Mesothelial cell of epicardium (in vitro differentiated cells): ENCODE data around the gene SYNE4. TPM values are rescaled to one million over a fixed set of nuclear protein-coding genes. Genes with fewer than 3 reads are reported as not detected.

ENCODE experiments used
- DNase-seq, 2 experiments: peaks; one replicate each; pipeline ENCODE4 v3.0.0; 2021; ENCODE audit warnings: low spot score in 2 of 2; ENCODE audit not compliant: unreplicated experiment in 2 of 2
- H3K27ac Mint-ChIP-seq: 2 replicates; pipeline ENCODE4 v1.8.0; 2021; ENCODE audit warnings: mixed read lengths
- H3K27me3 Mint-ChIP-seq: 2 replicates; pipeline ENCODE4 v1.8.0; 2021; ENCODE audit warnings: low read depth, mixed read lengths
- H3K36me3 Mint-ChIP-seq: 2 replicates; pipeline ENCODE4 v1.8.0; 2021; ENCODE audit warnings: mixed read lengths
- H3K4me1 Mint-ChIP-seq: 2 replicates; pipeline ENCODE4 v1.8.0; 2021; ENCODE audit warnings: mixed read lengths
- H3K4me3 Mint-ChIP-seq: 2 replicates; pipeline ENCODE4 v1.8.0; 2021; ENCODE audit warnings: mild to moderate bottlenecking, moderate library complexity, mixed read lengths
- H3K9me3 Mint-ChIP-seq: 2 replicates; pipeline ENCODE4 v1.8.0; 2021; ENCODE audit warnings: mixed read lengths
- total RNA-seq: library from RNA; stranded (reverse); gene quantifications from 3 replicates; pipeline ENCODE4 v1.2.1, GENCODE V29; 2021
- TF ChIP-seq, protein P1 (sequence below): fragments of 200-600 bp; sonication (generic); IDR thresholded peaks from one replicate; pipeline ENCODE4 v1.5.0; 2021; ENCODE audit warnings: antibody characterized with exemption; ENCODE audit not compliant: unreplicated experiment

SYNE4 gene
- total RNA-seq, 1 donor from 2014 or later, result 17.0 TPM

DNA sequence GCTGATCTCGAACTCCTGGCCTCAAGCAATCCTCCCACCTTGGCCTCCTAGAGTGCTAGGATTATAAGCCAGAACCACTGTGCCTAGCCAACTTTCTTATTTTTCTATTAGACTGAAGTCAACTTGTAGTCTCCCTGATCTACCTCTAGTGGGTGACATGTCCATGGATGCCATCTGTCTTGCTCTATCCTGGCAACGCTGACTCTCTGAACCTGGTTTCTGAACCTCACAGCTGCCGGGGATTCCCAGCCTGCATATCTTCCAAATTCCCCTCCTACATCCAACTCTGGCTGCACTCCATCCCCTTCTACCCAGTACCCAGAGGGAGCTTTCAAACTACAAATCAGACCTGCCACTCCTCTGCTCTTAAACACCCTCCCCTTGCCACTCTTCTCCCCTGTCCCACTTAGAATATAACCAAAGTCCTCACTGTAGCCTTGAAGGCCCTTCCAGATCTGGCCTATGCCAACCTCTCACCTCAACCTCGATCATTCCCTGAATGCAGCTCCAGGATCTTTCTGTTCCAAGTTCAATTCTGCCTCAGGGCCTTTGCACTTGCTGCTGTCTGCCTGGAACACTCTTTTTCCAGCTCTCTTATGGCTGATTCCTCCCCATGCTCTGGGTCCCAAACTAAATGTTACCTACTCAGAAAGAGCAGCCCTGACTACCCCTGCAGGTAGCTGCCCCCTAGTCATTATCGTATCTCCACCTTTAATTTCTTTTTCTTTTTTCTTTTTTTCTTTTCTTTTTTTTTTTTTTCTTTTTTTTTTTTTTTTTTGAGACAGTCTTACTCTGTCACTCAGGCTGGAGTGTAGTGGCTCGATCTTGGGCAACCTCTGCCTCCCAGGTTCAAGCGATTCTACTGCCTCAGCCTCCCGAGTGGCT, 21.9 kb upstream of the SYNE4 start:
- DNase-seq, result no peak
- no peaks in the 10 kb centered on the region for H3K27me3 Mint-ChIP-seq
- H3K4me3 Mint-ChIP-seq, result peak overlapping the region; percentile 15
- no peak overlapping the region for H3K27ac Mint-ChIP-seq
- H3K36me3 Mint-ChIP-seq, result peaks cover 29% of the 10 kb centered on the region
- no peaks in the 10 kb centered on the region for H3K9me3 Mint-ChIP-seq
- TF ChIP-seq, protein P1, sequence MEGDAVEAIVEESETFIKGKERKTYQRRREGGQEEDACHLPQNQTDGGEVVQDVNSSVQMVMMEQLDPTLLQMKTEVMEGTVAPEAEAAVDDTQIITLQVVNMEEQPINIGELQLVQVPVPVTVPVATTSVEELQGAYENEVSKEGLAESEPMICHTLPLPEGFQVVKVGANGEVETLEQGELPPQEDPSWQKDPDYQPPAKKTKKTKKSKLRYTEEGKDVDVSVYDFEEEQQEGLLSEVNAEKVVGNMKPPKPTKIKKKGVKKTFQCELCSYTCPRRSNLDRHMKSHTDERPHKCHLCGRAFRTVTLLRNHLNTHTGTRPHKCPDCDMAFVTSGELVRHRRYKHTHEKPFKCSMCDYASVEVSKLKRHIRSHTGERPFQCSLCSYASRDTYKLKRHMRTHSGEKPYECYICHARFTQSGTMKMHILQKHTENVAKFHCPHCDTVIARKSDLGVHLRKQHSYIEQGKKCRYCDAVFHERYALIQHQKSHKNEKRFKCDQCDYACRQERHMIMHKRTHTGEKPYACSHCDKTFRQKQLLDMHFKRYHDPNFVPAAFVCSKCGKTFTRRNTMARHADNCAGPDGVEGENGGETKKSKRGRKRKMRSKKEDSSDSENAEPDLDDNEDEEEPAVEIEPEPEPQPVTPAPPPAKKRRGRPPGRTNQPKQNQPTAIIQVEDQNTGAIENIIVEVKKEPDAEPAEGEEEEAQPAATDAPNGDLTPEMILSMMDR, result no peak
- H3K4me1 Mint-ChIP-seq, result peaks cover 18% of the 10 kb centered on the region

DNA sequence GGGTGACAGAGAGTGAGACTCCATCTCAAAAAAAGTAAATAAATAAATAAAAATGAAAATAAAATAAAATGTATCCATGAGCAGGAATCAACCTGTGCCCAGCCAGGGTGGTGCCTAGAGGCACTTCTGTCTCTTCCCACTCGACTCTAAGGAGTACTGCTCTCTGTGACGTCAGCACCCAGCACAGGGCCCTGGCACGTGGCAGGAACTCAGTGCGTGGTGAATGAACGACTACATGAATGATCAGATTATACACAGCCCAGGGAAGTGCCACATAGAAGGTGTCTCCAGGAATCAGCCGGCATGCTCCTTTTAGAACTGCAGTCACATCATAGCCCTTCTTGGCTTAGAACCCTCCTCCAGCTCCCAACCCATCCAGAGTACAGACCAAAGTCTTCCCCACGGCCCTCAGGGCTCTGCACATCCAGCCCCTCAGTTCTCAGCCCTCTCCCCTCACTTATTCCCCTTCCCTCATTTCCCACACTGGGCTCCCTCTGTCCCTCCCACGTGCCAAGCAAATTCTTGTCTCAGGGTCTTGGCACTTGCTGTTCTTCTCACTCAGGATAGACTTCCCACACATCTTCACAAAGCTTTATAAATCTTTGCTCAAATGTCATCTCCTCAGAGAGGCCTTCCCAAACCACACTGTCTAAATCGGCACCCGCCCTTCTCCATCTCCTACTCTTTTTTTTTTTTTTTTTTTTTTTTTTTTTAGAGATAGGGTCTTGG, 19.9 kb upstream of the SYNE4 start:
- Mint-ChIP-seq H3K4me3 (no peak overlapping the region), H3K9me3 (no peaks in the 10 kb centered on the region), H3K36me3 (peaks cover 30% of the 10 kb centered on the region), H3K27me3 (no peaks in the 10 kb centered on the region), H3K4me1 (peaks cover 13% of the 10 kb centered on the region), H3K27ac (no peak overlapping the region)
- DNase-seq, result no peak
- TF ChIP-seq, protein P1, result no peak

GRCh38 chr19:36027696-36028095, 19.1 kb upstream of the SYNE4 start:
- no peak for DNase-seq
- peaks cover 35% of the 10 kb centered on the region for H3K36me3 Mint-ChIP-seq
- peaks cover 9% of the 10 kb centered on the region for H3K4me1 Mint-ChIP-seq
- no peaks in the 10 kb centered on the region for H3K27me3 Mint-ChIP-seq
- H3K4me3 Mint-ChIP-seq, result no peak overlapping the region
- TF ChIP-seq, protein P1, result no peak
- no peak overlapping the region for H3K27ac Mint-ChIP-seq
- no peaks in the 10 kb centered on the region for H3K9me3 Mint-ChIP-seq

DNA sequence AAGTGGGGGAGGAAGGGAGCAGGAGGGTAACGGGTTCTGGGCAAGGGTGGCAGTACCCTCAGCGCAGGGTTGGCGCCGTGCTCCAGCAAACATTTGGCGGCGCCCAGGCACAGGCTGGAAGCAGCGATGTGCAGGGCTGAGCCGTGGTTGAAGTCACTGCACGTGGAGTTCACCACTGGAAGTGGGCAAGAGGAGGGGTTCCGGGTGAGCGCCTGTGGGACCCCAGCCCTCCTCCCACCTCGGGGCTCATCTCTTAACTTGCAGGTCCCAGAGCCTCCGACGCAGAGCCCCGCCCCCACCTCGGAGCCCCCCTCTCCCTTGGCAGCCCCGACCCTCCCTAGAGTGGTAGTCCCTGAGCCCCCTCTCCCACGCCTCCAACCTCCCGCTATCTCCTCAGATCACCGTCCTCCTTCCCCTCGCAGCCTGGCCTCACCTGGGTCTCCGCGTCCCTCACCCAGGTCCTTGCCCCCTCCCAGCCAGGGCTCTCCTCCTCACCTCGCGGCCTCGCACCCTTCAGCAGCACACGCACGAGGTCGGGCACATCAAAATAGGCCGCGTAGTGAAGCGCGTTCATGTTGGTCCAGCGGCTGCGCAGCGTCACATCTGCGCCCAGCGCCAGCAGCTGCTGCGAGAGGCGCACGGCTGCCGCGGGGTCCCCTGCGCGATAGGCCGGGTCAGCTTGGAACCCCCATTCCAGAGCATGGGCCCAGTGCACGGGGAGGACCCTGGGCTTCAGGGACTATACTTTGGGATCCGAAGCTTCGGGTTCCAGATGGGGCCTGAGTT, 17.7 kb upstream of the SYNE4 start:
- TF ChIP-seq, protein P1, result no peak
- peaks cover 35% of the 10 kb centered on the region for H3K36me3 Mint-ChIP-seq
- no peaks in the 10 kb centered on the region for H3K27me3 Mint-ChIP-seq
- no peak for DNase-seq
- H3K4me1 Mint-ChIP-seq, result peaks cover 2% of the 10 kb centered on the region
- H3K9me3 Mint-ChIP-seq, result no peaks in the 10 kb centered on the region
- no peak overlapping the region for H3K27ac Mint-ChIP-seq
- H3K4me3 Mint-ChIP-seq, result no peak overlapping the region

DNA sequence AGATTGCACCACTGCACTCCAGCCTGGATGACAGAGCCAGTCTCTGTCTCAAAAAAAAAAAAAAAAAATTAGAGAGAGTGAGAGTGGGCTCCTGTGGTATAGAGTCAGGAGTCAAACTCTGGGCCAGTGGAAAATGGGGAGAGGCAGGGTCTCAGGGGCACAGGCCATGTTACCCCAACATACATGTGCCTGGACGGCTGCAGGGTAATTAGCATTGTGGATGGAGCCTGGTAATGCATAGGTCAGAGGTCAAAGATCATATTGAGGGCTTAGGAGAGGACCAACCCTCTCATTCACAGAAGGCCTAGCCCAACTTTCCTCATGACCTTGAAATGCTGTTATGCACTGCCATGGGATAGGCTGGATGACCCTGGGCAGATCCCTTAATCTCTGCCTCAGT, 16.9 kb upstream of the SYNE4 start:
- Mint-ChIP-seq H3K27ac (no peak overlapping the region), H3K27me3 (no peaks in the 10 kb centered on the region), H3K9me3 (no peaks in the 10 kb centered on the region), H3K36me3 (peaks cover 37% of the 10 kb centered on the region), H3K4me3 (no peak overlapping the region), H3K4me1 (no peaks in the 10 kb centered on the region)
- no peak for DNase-seq
- TF ChIP-seq, protein P1, result no peak
